Gastrocnemius medialis (tissue), 4 donors: ENCODE data around the gene RPAP2.

Experiments
- CTCF ChIP-seq, 5 experiments: fragments of 450-650 bp in 3 of 5; fragments of 200-600 bp in 2 of 5; sonication (generic) in 2 of 5; IDR thresholded peaks in 4 of 5; conservative IDR thresholded peaks in 1 of 5; 1 replicate in 4 of 5; 2 replicates in 1 of 5; pipeline ENCODE4 v1.5.1; 2016 to 2019; ENCODE audit warnings: antibody characterized with exemption in 5 of 5, mild to moderate bottlenecking in 3 of 5, moderate library complexity in 3 of 5
- POLR2A ChIP-seq, 2 donors: fragments of 450-650 bp; IDR thresholded peaks; one replicate each; pipeline ENCODE4 v1.6.1; 2017; ENCODE audit warnings: antibody characterized with exemption in 2 of 2, mild to moderate bottlenecking in 2 of 2, moderate library complexity in 2 of 2

- TF ChIP-seq POLR2A (IDR thresholded peaks at IDR 0.05), result no peak
- no peak for TF ChIP-seq CTCF (IDR thresholded peaks at IDR 0.05 in 4 of 5, conservative IDR thresholded peaks at IDR 0.05 in 1 of 5)
These were observed 41.3 kb downstream of the RPAP2 start for GRCh38 chr1:92340154-92340553.
